Thoracic aorta (tissue), 2 donors: ENCODE measurements around the gene PLA2G4F. TPM values are rescaled to one million over a fixed set of nuclear protein-coding genes. Genes with fewer than 3 reads are reported as not detected.

Experiments
- ATAC-seq: fragments of 150-250 bp; one replicate; pipeline ENCODE4 v1.8.0; 2017; ENCODE audit warnings: low read depth; ENCODE audit not compliant: insufficient number of reproducible peaks, low FRiP score
- DNase-seq: peaks from one replicate; pipeline ENCODE4 v3.0.0-alpha.2; 2020; ENCODE audit warnings: low spot score
- H3K27ac ChIP-seq, 2 donors: fragments of 200-600 bp; sonication (generic); 1 replicate in 1 of 2; 2 replicates in 1 of 2; pipeline ENCODE4 v1.5.1; 2016; ENCODE audit warnings: mild to moderate bottlenecking in 2 of 2, moderate library complexity in 2 of 2
- H3K27me3 ChIP-seq: fragments of 200-600 bp; sonication (generic); replicated peaks from 2 replicates; pipeline ENCODE4 v1.6.0; 2016; ENCODE audit warnings: mild to moderate bottlenecking; ENCODE audit not compliant: insufficient read depth
- H3K36me3 ChIP-seq: fragments of 200-600 bp; sonication (generic); one replicate; pipeline ENCODE4 v1.5.1; 2016
- H3K4me1 ChIP-seq, 2 donors: fragments of 200-600 bp; sonication (generic); 1 replicate in 1 of 2; 2 replicates in 1 of 2; pipeline versions ENCODE4 v1.5.1 to v1.6.0; 2016; ENCODE audit warnings: low read depth in 2 of 2, mild to moderate bottlenecking in 1 of 2; ENCODE audit not compliant: control insufficient read depth in 1 of 2
- H3K4me3 ChIP-seq: fragments of 200-600 bp; sonication (generic); 2 replicates; pipeline ENCODE4 v1.5.1; 2016; ENCODE audit warnings: mild to moderate bottlenecking
- H3K9me3 ChIP-seq: fragments of 200-600 bp; sonication (generic); 2 replicates; pipeline ENCODE4 v1.5.1; 2016
- total RNA-seq, 2 donors: library from RNA; depleted of rRNA; stranded (reverse); fragments of >200 nt; gene quantifications; one replicate each; pipeline versions ENCODE4 v1.1.0 to v1.2.3, GENCODE V29; 2016
- TF ChIP-seq, protein P1 (sequence below): fragments of 200-600 bp; sonication (generic); IDR thresholded peaks from one replicate; pipeline ENCODE4 v1.5.1; 2019; ENCODE audit warnings: antibody characterized with exemption

PLA2G4F gene
- total RNA-seq, 2 donors from 2014 or later: 0.27 to 0.78 TPM

DNA sequence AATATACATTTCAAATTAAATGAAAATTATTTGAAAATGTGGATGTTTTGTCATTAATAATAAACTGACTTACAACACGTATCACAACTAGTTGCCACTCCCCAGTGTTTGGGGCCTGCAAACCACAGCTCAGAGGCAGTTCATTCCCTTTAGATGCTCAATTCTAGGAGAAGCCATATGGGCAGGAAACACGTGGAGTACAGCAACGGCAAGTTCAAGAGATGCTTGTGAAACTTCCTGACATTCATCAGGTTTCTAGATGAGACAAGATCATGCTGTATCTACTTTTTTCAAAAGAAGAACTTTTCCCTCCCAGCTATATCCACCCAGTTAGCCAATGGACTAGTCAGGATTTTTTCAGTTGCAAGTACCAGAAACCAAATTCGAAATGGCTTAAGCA, 44.5 kb downstream of the PLA2G4F start:
- Histone ChIP-seq H3K9me3 (no peaks in the 10 kb centered on the region), H3K27ac (no peak overlapping the region), H3K36me3 (no peaks in the 10 kb centered on the region), H3K4me1 (no peaks in the 10 kb centered on the region), H3K27me3 (no peaks in the 10 kb centered on the region), H3K4me3 (no peak overlapping the region)
- TF ChIP-seq, protein P1, sequence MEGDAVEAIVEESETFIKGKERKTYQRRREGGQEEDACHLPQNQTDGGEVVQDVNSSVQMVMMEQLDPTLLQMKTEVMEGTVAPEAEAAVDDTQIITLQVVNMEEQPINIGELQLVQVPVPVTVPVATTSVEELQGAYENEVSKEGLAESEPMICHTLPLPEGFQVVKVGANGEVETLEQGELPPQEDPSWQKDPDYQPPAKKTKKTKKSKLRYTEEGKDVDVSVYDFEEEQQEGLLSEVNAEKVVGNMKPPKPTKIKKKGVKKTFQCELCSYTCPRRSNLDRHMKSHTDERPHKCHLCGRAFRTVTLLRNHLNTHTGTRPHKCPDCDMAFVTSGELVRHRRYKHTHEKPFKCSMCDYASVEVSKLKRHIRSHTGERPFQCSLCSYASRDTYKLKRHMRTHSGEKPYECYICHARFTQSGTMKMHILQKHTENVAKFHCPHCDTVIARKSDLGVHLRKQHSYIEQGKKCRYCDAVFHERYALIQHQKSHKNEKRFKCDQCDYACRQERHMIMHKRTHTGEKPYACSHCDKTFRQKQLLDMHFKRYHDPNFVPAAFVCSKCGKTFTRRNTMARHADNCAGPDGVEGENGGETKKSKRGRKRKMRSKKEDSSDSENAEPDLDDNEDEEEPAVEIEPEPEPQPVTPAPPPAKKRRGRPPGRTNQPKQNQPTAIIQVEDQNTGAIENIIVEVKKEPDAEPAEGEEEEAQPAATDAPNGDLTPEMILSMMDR: no peak
- ATAC-seq (no peak), DNase-seq (no peak)

DNA sequence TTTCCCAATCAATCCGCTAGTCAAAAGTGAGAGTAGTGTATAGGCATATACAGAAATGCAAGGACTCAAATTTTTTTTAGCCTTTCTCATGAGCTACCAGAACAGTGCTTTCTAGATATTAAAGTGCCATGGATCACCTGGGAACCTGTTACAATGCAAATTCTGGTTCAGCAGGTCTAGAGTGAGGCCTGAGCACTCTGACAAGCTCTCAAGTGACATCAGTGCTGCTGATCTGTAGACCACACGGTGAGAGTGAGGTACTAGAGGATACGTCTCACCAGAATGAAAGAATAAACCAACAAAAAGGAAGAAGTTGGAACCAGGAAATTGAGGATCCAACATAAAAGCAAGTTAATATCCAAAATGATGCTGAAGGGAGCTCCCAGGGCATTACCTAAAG, 46.1 kb downstream of the PLA2G4F start:
- Histone ChIP-seq H3K27me3 (no peaks in the 10 kb centered on the region), H3K4me3 (no peak overlapping the region), H3K4me1 (no peaks in the 10 kb centered on the region), H3K27ac (no peak overlapping the region), H3K36me3 (no peaks in the 10 kb centered on the region), H3K9me3 (no peaks in the 10 kb centered on the region)
- TF ChIP-seq, protein P1: no peak
- no peak for ATAC-seq
- no peak for DNase-seq

DNA sequence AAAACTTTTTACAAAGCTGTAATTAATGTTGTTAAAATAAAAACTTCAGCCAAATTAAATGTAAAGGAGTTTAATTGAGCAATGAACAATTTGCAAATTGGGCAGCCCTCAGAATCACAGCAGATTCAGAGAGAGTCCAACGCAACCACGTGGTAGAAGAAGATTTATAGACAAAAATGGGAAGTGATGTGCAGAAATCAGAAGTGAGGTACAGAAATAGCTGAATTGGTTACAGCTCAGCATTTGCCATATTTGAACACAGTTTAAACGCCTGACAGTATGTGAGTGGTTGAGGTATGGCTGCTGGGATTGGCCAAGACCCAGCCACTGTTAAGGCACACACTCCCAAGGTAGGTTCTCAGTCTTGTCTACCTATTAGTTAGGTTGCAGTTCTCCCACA, 47.6 kb downstream of the PLA2G4F start:
- H3K9me3 ChIP-seq: no peaks in the 10 kb centered on the region
- no peaks in the 10 kb centered on the region for H3K36me3 ChIP-seq
- ATAC-seq: no peak
- TF ChIP-seq, protein P1: no peak
- H3K4me1 ChIP-seq: no peaks in the 10 kb centered on the region
- DNase-seq: no peak
- no peak overlapping the region for H3K27ac ChIP-seq
- H3K4me3 ChIP-seq: no peak overlapping the region
- no peaks in the 10 kb centered on the region for H3K27me3 ChIP-seq

DNA sequence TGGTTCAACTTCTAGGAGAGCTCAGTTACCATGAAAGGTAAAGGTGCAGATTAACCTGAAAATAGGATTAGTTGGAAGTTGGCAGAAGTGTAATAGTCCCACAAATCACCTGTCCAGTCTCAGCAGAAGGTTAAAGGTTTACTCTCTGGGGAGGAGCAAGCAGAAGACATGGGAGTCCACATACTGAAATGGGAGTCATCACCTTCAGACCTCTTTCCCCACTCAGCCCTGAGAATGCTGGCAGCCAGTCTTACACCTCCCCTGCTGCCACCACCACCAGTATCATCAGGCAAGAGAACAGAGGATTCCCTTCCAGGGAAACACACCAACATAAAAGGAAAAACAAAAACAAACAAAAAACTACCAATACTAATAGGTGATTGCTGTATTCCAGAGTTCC, 48.2 kb downstream of the PLA2G4F start:
- Histone ChIP-seq H3K27me3 (no peaks in the 10 kb centered on the region), H3K4me3 (no peak overlapping the region), H3K4me1 (no peaks in the 10 kb centered on the region), H3K9me3 (no peaks in the 10 kb centered on the region), H3K27ac (no peak overlapping the region), H3K36me3 (no peaks in the 10 kb centered on the region)
- TF ChIP-seq, protein P1: no peak
- no peak for ATAC-seq
- no peak for DNase-seq

DNA sequence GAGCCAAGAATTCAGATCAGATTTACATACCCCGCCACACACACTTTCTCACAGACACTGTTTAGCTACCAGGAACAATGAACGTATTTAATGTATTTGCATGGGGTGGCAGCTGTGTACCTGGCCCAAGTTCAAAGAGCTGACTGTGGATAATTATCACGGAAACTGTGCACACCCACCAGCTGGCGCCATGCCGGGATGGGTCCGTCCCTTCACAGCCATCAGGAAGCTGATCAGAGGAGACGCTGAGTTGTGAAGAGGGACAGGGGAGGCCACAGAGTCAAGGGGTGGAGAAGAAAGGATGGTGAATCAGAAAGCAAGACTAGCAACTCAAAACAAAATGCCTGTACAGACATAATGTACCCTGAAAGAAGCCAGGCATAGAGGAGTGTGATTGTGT, 49.0 kb downstream of the PLA2G4F start:
- Histone ChIP-seq H3K4me1 (no peaks in the 10 kb centered on the region), H3K36me3 (no peaks in the 10 kb centered on the region), H3K27ac (no peak overlapping the region), H3K9me3 (no peaks in the 10 kb centered on the region), H3K27me3 (no peaks in the 10 kb centered on the region), H3K4me3 (no peak overlapping the region)
- DNase-seq: no peak
- no peak for ATAC-seq
- TF ChIP-seq, protein P1: no peak
